NCI-H748 treated with DMSO at 0.1 percent for 48 hours (cell line): ENCODE measurements around the gene DCHS2.

Experiments used
- DNase-seq: peaks from one replicate; lab custom pipeline; 2025; lab: John Stamatoyannopoulos, UW

Gene DCHS2, protein sequence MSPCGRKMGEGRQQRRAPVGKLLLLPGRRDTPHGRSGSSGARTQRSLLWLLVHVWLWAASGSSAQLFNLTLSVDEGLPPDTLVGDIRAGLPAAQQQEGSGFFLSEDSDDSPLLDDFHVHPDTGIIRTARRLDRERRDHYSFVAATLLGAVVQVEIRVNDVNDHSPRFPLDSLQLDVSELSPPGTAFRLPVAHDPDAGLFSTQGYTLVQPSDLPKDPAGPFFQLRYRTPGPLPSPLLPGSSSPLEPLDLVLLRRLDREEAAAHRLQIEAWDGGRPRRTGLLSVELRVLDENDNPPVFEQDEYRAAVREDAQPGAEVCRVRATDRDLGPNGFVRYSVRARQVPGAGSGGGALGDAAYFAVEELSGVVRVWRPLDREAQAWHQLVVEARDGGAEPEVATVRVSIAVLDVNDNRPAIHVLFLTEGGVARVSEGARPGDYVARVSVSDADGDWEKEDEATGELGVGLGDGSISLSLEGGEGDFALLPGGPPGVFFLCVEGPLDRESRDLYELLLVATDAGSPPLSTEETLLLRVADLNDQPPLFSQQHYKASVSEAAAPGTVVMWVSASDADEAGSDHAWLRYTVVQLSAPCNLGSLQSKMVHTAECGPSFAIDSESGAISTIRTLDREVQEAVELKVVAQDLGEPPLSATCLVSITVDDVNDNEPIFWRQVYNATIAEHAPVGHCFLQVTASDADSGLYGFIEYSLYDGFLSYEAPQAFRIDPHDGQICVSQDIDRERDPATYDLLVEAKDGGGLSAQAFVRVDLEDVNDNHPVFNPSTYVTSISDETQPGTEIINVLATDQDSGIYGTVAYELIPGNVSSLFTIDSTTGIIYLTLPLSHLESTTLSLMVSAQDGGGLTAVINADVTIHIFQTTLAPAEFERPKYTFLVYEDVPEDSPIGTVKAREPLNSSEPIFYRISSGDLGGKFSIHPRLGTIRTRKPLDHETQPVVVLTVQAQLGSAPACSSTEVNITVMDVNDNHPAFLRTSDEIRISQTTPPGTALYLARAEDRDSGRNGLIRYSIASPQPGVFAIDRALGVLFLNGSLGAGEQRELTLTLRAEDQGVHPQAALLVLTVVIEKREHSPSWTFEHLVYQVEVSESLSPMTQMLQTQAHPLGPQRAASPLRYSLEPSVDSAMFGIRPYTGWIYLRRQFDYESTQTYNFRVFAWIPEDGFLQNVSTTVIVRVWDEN (N-terminal part only)

DNA sequence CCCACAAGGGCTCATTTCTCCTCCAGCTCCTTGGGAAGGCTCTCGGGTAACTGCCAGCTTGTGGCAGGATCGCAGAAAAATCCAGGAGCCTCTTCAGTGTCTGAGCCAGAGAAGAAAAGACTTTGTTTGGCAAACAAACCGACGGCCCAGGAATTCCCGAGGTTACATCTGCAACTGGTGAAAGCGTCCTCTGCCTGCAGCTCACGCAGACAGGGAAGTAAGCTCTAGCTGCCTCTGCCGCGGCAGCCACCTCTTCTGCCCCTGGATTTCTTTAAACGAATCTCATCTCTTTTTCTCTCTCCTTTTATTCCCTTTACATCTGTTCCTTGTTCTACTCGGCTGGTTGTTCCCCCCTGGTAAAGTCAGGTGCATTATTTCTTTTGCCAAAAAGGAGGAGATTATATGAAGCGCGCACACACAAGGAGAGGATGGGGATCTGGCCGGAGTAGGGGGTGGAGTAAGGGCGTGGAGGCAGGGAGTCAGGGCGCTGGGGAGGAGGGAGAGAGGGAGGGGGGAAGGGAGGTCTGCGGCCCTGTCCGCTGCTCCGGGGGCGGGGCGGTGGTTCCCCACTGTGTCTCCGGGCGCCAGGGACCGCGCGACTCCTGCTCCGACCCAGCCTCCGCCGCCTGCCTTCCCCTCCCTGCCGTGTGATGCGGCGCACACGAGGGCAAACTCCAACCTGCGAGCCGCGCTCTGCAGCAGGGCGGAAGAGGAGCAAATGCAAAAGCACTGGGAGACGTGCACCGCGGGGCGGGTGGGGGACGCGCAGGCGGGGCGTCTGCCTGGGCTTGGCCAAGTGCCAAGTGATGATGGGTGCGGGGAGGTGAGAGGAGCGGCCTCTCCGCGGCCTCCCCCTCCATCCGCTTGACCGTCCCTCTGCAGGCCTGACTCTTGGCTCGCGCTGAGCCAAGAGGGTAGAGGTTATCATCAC lies at the start of gene DCHS2:
Gene DCHS2, minus strand, starts transcription at position 459 of the 931 bp plus-strand sequence. Its CDS starts 444 bp downstream, at position 15.
- peak; percentile 16 for DNase-seq

DNA sequence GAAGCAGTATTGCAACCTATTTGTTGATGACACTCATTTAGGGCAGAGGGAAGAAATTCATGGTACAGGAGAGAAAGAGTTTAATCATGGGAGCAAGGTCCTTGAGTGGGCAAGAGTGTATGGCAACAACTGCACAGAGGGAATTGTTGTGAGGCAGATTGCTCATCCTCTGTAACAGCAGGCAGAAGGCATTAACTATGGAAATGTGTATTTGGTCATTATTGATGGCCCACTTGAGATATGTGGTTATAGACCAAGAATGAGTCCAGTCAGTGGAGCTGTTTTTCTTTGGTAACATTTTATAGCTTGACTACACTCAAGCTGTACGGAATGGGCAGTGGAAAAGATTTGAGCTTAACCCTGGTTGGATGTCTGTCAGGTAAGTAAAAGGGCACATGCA lies 42.7 kb upstream of the DCHS2 start:
- no peak for DNase-seq

DNA sequence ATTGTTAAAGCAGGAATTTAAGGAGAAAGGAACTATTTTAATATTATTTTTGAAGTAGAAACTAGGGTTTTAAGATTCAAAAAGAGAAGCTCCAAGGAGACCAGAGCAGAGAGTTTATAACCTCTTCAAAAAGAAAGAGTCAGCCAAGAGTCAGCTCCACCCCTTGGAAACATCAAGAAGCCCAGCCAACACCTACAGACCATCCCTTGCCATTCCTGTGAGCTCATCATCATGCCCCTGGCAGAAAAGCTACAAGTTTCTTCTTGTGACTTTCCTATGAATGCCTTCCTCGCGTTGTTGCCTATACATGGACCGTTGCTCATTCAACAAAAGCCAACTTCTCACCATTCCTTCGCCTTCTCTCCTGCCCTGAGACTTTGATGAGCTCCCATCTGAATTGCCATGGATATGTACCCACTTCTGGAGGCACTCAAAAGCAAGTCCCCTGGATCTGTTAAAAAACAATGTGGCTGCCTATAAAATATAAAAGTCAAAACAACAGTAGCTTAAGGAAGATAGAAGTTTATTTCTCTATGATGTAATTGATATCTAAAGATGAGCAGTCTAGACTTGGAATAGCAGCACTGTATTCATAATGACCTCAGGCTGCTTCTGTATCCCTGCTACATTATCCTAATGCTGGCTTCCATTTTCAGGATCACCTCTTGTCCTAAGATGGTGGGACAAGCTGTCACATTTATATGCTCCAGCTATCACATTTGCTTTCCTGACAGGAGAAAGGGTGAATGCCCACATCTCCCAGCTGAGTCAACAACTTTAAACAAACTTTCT lies 38.3 kb upstream of the DCHS2 start:
- DNase-seq = no peak

DNA sequence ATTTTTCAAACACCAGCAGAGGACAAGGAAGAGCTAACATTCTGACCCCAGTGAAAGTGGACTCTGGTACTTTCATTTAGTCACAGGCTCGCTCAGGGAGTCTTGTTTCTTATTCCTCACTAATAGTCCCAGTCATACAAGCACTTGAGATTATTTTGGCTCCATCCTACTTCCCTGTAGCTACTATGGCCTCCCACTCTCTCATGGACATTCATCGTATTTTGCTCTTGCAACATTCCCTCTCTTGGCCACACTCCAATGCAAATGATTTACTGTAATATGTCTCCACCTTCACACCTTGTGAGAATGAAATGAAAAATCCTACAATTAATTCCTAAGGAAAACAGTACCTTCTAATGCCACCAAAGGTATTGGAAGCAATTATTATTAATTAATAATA lies 37.3 kb upstream of the DCHS2 start:
- no peak for DNase-seq

DNA sequence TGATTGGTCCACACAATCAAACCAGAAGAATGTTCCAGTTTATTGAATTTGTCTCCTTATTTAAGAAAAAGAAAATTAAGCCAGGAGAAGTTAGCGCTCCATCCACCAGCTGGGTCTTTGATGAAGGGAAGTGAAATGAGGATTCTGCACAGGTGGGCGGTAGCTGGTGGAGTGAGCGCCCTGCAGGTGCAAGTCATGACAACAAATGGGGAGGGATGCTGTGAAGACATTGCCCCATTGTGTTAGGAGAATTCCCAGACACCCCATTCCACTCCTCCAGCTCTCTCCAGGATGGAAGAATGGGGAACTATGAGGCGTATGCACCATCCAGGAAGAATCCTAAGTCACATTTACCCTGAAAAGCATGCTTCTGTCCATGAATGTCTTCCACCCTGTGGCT lies 35.7 kb upstream of the DCHS2 start:
- no peak for DNase-seq

DNA sequence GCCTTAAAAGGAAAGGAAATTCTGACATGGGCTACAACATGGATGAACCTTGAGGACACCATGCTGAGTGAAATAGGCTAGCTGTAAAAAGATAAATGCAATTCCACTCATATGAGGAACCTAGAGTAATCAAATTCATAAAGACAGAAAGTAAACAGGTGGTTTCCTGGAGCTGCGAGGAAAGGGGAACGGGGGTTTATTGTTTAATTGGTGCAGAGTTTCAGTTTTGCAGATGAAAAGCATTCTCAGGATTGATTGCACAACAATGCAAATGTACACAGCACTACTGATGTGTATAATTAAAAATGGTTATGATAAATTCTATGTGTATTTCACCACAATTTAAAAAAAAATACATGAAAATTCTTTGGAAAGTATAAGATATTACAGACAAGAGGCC lies 34.6 kb upstream of the DCHS2 start:
- peak; percentile 11 for DNase-seq

DNA sequence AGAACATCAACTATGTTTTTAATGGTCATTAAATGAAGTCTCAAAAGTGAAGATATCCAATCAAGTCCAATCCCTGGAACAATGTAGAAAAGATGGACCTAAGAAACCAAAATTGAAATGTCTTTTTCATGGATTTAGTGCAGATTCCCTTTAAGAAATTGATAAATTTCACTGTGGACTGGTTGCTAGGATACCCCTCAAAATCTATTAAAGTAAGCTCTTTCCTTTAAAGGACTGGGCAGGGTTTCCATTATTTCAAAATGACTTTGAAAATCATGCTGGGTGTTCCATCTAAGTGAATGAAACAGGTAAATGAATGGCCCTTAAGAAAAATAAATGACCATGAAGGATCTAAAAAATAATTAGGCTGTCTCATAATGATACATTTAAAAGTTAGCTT lies 30.0 kb upstream of the DCHS2 start:
- DNase-seq = no peak

DNA sequence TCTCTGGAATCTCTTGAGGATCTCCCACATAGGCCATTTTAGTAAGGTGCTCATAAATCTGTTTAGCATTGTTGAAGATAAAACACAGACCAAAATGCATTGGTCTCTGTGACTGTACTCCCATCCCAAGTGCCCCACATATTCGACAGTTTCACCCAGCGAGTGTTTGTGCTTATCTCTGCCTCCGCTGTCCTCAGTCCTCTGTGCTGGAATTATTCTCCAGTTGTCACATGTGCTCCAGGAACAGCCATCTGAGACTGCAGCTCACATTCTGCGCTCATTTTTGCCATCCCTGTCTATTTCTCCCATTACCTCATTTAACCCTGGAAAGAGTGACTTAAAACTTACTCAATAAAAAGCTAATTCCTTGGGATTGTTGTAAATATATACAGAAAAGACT lies 27.6 kb upstream of the DCHS2 start:
- no peak for DNase-seq

DNA sequence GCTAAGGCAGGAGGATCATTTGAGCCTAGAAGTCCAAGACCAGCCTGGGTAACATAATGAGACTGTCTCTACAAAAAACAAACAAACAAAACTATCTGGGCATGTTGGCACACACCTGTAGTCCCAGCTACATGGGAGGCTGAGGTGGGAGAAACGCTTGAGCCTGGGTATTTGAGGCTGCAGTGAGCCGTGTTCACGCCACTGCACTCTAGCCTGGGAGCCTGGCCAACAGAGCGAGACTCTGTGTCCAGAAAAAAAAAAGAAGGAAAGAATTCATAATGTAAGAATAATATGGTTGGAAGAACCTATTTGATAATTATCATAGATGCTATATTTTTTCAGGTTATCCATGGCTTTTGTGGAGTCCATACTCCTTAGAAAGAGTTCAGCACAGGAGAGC lies 26.0 kb upstream of the DCHS2 start:
- DNase-seq = no peak

DNA sequence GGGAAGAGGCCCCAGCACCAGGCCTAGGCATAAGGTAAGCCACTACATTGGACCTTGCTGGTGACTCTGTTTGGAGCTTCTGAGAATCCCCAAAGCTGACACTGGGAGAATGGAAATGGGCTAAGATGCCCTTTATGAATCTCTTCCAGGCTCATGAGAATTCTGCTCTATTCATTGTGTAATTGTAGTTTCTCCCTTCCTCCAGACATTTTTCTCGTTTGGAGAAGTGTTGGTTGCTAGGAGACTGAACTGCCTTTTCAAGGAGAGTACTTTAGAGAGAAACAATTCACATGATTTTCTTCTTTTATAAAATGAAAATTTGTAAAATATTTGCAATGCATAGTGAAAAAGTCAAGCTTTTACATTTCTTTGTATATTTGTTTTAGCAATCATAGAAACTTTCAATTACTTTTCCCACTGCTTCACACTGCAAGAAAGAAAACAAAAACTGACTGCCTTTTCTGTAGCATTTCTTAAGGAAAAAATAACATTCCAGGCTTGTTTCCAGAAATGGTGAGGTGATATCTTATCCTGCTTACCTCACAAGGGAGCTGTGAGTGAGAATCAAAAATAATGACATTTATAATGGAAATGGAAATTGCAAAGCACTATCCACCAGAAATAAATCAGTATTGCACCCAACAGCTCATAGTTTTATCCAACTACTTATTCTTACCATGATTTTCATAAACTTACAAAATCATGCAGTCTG lies 24.9 kb upstream of the DCHS2 start:
- DNase-seq = no peak

DNA sequence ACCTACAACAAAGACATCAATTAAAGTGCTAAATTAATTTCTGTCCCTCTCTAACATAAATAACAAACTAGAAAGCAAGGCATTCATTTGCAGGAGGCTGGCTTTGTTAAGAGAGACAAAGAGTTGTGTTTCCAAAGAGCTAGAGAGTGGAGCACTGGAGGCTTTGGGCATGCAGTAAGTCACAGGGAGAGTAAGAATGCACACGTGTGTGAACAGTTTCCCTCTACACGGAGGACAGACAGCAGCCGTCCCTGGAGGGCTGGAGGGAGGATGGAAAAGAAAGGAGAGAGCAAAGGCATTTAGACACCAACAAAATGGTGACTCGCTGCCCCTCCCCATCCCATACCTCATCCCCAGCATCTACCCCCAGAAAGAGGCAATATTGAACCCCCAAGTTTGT lies 20.4 kb upstream of the DCHS2 start:
- DNase-seq = no peak

DNA sequence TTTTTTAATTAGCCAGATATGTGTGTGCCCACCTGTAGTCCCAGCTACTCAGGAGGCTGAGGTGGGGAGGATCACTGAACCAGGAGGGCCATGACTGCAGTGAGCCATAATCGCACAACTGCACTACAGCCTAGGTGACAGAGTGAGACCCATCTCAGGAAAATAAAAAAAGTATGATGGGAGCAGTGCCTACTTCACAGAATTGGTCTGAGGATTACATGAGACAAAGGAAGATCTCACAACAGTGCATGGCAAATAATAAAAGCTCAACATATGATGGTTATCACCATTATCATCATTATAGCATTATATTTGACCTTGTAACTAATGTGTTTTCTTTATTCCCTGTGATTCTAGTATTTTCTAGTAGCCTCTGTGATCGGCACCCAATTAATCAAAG lies 19.9 kb upstream of the DCHS2 start:
- no peak for DNase-seq

DNA sequence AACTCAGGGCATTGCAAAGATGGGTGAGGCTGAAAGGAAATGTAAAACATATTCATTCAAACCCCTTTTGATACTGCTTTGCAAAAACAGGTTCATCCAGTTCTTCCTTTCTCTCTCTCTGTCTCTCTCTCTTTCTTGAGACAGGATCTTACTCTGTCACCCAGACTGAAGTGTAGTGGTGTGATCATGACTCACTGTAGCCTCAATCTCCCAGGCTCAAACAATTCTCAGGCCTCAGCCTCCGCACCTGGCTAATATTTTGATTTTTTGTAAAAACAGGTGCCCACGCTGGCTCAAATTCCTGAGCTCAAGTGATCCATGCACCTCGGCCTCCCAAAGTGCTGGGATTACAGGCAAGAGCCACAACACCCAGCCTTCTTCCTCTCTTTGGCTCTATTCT lies 15.6 kb upstream of the DCHS2 start:
- no peak for DNase-seq

DNA sequence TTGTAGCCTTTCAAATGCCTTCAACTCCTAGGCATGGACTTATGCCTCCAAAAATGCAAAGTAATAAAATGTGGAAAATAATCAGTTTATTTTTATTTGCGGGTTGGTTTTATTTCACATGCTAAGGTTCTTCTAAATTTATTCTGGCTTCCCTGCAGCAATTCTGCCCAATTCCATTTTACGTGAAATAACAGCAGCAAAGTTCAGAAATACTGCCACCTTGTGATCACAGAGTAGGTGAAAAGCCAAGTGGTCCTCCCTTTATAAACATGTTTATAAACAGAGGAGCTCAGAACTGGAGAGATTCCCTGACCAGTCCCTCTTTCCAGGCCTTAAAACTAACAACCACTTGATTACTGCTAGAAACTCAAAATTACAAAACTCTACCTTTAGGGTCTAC lies 14.7 kb upstream of the DCHS2 start:
- DNase-seq = peak; percentile 1

DNA sequence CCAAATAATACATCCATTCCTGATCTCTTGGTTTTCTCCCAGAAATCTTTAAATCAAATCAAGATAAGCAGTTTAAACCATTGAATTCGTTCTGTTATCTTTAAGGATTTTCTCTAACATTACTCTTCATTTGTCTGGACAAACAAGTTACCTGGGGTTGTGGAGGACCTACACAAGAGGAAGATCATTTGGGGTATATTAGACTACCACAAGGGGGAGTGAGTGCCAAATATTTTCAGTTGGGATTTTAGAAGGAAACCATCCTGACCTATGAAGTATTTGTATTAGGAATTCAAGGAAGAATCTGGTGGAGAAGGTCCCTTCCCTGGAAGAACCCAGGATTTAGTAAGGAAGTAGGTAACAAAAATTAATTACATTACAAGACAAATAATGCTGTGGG lies 12.0 kb upstream of the DCHS2 start:
- DNase-seq = peak; percentile 2

DNA sequence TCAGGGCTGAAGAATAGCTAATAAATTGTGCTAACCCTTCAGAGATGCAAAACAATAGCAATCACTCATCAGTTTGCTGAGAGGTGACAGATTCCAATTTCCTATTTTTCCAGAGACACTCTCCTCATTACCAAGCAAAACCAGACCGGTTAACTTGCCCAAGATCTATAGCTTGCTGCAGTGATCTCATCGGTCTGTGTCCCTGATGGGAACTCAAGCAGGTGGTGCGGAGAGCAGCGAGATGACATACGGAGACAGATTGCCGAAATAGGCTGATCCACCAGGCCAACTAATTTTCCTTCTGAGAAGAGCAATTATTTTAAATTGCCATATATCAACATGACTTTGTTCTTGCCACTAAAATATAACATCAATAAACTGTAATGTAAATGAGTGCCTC lies 10.5 kb upstream of the DCHS2 start:
- no peak for DNase-seq

DNA sequence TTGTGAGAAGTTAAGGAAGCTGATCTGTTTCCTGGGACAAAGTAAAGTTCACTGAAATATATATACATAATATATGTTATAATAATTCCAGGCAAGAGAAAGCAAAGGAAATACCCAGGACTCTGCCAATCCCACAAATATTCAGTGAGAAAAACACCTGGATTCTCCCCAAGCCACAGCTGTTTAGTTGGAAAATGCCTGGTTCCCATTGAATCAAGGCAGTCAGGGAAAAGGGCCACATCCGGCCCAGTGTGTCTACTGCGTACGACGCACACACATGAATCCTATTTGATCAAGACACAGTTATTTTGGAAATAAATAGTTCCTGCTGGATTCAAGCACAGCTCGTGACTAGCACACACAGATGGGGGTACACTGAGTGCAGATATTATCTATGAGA lies 6.3 kb upstream of the DCHS2 start:
- no peak for DNase-seq

DNA sequence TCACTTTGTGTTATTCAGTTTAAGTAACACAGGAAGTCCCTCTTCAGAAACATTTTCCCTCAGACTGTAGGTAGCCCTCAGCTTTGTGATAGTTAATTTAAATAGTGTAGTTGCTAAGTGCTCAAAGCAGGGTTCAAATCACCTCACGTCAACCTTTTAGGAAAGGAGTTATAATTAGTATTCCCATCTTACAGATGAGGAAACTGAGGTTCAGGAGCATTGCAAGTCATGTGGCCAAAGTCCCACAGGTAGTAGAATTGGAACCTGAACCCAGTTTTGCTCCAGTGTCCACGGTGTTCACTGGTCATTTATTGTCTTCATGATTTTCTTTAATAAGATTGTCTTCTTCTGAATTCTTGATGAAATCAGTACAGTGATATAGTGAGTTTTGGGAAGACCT lies 4.3 kb upstream of the DCHS2 start:
- DNase-seq = no peak

DNA sequence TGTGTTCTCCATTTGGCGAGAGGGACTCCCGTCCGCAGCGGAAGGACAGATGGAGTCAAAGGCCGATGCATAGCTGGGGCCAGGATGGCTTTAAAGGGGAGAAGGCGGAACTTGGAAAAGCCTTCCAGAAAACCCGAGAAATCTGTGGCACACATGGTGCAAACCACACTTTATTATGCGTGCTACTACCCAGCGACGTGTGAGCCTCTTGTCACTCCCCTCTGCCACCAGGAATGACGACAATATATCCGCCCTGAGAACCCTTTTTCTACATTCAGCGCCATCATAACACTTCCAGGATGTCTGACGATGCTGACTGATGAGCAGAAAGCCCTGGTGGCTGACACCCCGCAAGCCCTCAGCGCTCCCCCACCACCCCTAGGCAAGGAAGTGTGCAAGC lies 689 bp upstream of the DCHS2 start:
- DNase-seq = no peak
